ENCODE results near the gene ADD1.

ADD1 gene

DNA sequence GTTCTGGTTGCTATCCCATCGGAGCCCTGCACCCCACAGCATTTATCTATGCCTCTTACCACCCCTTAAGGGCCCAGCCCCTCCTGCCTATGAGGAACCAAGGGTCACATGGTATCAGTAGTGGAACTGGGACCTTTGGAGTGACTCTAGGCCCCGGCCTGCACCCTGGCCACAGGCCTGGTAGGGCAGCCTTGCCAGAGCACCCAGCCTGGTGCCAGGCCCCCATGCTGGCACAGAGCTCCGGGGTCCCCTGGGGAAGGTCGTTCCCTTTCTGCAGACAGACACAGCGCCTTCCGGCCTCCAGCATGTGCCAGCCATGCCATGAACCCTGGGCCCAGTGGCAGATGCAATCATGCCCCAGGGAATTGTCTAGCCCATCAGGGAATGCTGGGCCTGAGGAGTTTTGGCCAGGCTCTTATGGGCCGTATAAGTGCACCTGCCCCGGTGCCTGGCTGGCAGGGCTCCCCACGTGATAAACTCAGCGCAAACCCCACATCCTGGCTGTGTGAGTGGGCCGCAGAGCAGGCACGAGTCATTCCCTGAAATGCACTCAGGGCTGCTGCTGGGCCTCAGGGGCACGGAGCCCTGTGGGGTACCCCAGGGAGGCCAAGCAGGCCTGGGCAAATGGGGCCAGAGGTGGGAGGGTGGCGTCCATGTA is 19.8 kb upstream of the ADD1 start:
- DNase-seq: no peak

DNA sequence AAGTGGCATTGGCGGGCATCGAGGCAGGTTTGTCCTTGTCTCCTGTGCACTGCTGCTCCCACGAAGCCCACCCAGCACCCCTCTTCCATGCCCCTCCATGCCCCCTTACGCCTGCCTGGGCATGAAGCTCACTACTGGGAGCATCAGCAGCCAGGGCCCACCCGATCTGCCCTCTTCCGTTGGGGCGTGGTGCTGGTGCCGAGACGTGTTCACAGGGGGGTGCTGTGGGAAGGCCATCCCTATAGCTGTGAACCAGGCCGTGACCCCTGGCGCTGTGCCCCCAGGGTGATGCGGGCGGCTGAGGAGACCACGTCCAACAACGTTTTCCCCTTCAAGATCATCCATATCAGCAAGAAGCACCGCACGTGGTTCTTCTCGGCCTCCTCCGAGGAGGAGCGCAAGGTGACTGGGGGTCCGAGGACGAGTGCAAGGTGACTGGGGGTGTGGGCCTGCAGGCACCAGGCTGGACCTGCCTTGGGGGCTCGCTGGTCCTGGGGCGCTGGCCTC is 19.3 kb upstream of the ADD1 start:
- DNase-seq: no peak

DNA sequence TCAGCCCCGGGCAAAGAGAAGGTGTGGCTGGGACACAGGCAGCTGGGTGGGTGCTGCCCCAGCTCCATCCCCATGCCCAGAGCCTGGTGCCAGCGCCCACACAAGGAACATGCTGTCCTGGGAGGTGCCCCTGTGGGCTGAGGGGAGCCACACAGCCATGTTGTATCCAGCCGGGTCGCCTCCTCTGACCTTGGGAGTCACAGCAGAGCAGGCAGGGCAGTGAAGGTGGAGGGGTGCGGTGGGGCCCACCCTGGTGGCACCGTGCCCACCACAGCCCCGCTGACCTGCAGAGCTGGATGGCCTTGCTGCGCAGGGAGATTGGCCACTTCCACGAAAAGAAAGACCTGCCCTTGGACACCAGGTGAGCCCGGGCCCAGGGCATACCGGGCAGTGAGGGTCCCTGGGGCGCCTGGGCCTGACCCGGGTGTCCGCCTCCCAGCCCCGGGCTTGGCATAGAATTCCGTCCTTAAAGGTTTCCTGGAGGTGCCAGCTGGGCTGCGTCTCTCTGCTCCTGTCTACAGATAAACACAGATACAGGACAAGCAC is 18.7 kb upstream of the ADD1 start:
- DNase-seq: no peak

DNA sequence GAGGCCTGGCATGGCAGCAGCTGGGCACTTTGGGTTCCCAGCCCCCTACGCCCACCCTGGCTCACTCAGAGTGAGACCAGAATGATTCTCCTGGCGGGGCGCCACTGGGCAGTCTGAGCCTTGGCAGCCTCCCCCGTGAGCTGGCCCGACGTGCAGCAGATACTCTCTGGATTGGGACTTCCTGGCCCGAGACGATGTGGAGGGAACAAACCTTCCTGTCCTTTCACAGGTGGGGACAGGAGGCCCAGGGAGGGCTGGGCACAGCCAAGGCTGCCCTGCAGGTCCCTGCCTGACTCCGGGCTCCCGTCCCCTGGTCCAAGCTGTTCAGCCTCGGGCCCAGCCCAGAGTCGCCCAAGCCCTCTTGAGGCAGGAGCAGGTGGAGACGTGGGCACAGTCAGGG is 17.9 kb upstream of the ADD1 start:
- DNase-seq: no peak

DNA sequence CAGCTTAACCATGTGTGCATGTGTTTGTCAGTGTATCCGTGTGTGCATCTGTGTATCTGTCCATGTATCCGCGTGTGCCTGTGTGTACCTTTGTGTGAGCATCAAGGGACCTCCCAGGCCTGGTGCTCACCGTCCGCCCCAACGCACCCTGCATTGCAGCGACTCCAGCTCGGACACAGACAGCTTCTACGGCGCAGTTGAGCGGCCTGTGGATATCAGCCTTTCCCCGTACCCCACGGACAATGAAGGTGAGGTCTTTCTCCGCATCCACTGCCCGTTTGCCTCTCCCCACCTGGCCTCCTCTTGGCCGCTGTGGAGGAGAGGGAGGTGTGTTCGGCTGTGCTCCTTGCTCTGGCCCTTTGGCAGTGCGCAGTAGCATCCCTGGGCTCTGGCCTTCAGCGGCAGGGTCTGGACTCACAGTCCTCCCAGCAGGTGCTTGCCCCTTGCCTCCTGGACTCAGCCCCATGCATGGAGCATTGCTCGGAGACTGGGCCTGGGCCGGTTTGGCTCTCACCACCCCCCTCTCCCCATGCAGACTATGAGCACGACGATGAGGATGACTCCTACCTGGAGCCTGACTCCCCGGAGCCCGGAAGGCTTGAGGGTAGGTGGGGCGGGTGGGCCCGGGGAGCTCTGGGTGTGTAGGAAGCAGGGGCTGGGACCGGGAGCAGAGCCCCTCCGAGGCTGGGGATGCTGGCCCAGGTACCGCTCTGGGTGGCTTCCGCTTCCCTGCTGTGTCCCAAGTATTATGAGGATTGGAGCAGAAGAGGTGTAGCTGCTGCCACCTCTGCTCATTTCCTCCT is 16.4 kb upstream of the ADD1 start:
- no peak for DNase-seq

DNA sequence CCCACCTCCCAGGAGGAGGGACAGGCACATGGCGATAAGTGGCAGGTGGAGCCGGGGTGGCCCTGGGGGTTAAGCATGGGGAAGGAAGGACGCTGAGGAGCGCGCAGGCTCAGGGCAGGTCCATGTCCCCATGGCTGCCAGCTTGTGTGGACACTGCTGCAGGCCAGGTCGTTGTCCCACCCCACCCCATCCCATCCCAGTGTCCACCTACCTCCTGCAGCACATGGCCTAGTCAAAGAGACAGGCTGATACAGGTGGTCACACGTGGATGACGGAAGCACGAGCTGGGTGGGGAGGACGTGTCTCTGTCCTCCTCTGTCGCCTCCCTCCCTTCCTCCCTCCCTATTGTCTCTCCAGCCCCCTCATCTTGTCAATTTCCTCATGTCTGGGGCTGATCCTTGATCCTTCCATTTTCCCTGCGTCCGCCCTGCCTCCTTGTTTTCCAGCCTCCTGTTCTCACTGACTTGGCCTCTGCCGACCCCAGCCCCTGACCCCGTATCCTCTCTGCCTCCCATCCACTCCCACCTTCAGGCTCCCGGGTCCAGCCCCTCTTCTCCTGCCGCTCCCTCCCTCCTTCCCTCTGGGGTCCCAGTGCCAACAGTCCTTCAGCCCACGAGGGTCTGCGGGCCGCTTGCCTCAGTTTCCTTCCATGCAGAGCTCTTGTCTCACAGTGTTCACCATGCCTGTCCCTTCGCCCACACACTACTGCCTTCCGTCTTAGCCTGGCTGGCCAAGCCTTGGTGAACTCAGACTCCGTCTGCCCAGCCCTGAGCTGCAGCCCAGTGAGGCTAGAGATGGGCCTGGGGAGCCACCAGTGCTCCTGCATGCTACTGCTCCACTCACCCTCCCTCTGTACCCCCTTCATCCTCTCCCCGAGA is 15.5 kb upstream of the ADD1 start:
- no peak for DNase-seq

DNA sequence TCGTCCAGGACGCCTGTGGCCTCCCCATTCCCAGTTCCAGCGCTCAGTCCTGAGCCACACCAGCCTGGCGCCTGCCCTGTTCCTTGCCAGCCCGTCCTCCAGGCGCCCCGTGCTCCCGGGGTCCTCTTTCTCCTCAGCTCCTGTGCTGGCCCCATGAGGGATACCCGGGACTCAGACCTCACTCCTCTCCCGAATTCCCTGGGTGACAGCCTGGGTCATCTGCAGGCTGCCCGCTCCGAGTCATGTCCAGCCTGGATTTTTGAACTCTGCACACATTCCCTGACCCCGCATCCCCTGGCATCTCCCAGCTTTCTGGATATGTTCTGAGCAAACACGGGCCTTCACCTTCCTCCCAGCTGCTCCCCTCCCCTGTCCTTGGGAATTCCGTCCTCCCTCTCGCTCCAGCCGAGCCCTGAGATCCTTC is 14.9 kb upstream of the ADD1 start:
- DNase-seq: no peak

DNA sequence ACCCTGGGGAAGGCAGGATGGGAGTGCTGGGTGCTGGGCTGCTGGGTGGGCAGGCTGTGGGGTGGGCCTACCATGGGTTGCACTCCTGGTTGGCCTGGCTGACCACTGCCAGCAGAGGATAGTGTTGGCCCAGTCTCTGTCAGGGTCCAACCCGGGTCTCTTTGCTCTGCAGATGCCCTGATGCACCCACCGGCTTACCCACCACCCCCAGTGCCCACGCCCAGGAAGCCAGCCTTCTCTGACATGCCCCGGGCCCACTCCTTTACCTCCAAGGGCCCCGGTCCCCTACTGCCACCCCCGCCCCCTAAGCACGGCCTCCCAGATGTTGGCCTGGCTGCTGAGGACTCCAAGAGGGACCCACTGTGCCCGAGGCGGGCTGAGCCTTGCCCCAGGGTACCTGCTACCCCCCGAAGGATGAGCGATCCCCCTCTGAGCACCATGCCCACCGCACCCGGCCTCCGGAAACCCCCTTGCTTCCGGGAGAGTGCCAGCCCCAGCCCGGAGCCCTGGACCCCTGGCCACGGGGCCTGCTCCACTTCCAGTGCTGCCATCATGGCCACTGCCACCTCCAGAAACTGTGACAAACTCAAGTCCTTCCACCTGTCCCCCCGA is 14.2 kb upstream of the ADD1 start:
- no peak for DNase-seq

DNA sequence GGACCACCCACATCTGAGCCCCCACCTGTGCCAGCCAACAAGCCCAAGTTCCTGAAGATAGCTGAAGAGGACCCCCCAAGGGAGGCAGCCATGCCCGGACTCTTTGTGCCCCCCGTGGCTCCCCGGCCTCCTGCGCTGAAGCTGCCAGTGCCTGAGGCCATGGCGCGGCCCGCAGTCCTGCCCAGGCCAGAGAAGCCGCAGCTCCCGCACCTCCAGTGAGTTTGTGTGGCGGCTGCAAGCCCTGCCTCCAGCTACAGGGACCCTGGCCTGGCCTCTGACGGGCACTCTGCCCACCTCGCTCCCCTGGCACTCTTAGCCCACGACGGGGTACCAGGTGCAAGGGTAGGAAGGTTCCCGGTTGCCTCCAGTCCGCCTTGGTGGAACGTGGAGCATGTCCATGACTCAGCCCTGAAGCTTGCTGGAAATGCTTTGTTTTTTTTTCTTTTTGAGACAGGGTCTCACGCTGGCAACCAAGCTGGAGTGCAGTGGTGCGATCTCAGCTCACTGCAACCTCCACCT is 13.7 kb upstream of the ADD1 start:
- no peak for DNase-seq

DNA sequence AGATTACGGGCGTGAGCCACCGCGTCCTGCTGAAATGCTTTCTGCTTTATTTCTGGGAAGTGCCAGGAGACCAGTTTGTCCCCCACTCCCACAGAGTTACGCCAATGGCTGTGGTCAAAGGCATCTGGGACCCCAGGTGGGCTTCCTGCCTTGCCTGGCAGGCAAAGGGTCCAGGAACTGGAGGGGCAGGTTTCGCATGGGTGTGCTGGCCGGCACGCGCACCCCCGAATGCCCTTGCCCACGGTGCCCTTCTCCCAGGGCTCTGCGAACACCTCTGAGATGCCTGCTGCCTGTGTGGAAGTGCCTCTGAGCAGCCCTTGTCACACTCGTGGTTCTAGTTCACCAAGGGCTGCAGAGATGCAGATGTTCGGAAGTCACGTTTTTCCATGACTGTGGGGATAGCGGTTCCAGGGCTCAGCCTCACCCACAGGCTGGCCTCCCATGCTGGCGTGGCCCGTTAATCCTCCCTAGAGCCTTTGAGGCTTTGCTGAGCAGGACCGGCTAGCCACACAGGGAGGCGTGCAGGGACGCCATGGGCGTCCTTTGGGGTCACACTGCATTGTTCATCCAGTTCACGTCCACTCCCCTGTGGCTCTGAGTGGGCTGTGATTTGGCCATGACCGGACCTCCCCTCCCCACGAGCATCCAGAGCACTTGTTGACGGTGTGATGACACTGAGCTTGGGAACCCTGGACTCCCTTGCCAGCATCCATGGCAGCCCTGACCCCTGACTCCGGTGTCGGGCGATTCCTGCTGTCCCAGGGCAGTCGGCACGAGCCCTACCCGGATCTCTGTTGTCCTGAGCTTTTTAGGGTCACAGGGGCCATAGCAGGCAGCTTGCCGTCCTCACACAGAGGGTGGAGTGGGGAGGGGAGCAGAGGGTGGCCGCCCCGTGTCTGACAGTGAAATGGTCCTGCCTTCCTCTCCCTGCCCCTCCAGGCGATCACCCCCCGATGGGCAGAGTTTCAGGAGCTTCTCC is 12.7 kb upstream of the ADD1 start:
- no peak for DNase-seq

DNA sequence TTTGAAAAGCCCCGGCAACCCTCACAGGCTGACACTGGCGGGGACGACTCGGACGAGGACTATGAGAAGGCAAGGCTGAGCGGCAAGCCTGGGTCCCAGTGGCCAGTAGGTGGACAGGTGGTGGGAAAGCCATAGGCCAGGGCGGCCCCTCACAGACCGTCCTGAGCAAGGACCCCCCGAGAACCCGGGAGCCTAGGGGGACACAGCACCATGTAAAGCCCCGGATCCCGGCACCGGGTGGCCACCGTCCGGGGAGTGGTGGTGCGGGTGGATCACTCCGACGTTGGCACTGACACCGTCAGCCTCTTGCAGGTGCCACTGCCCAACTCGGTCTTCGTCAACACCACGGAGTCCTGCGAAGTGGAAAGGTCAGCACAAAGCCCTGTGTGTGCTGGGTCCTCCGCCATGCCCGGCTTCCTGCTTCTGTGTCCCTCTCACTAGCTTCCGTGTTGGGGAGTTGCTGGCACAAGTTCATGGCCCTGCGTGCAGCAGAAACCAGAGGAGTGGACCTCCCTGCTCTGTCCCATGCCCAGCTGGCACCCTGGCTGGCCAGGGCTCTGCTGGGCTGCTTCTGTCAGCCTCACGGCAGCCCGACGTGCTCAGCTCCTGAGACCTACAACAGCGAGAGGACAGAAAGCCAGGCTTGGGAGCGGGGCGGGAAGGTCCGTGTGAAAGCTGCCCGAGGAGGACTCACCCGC is 11.9 kb upstream of the ADD1 start:
- no peak for DNase-seq

DNA sequence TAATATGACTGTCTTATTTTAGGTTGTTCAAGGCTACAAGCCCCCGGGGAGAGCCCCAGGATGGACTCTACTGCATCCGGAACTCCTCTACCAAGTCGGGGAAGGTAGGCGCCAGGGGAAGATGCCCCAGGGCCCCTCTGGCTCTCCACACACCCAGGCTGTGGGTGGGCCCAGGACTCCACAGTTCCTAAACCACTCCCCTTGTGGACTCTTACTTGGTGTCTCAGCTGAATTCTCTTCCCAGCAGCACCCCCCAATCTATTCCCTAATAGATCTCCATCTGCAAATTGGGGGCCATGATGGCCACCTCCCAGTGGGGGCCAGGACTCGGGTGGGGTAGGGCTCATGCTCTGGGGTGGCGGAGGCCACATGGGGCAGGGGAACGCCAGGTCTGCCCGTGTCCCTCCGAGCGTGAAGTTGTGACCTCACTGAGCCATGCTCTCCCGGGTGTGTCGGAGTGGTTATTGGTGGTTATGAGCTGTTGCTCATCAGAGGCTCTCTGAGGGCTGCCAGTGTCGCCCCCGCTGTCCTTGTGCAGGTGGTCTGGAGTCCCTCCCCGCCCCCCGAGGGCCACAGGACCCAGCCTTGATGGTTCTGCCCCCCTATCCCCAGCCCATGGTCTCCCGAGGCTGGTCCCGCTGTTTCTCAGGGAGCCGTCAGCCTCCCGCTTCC is 11.2 kb upstream of the ADD1 start:
- DNase-seq: no peak

DNA sequence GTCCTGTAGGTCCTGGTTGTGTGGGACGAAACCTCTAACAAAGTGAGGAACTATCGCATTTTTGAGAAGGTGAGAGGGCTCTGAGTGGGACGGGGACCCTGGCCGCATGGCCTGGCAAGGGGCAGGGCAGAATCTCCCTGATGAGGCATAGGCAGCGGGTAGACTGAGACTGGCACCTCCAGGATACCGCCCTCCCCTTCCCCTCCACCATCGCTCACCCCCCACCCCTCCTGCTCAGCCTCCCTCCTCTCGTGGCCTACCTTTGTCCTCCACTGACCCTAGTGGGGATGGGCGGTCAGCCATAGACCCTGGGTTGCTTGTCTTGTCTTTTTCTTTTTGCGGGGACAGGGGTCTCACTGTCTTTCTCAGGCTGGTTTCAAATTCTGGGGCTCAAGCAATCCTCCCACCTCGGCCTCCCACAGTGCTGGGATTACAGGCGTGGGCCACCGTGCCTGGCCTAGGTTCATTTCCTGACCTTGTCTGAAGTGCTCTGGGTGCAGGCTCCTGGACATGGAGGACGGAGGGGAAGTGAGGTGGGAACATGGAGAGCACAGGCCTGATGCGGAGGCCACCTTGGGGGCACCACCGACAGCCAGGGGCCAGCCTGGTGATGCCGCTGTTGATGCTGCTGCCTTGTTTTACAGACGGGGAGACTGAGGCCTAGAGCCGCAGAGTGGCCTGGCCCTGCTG is 10.5 kb upstream of the ADD1 start:
- DNase-seq: no peak

DNA sequence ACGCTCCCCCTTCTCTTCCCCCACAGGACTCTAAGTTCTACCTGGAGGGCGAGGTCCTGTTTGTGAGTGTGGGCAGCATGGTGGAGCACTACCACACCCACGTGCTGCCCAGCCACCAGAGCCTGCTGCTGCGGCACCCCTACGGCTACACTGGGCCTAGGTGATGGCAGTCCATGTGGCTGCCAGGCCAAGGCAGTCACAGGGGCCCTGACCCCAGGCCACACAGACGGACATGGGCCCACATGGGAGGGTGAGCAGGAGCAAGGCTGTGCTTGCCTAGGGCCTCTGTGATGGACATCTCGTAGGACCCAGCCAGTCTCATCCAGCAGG is 10.0 kb upstream of the ADD1 start:
- DNase-seq: no peak

DNA sequence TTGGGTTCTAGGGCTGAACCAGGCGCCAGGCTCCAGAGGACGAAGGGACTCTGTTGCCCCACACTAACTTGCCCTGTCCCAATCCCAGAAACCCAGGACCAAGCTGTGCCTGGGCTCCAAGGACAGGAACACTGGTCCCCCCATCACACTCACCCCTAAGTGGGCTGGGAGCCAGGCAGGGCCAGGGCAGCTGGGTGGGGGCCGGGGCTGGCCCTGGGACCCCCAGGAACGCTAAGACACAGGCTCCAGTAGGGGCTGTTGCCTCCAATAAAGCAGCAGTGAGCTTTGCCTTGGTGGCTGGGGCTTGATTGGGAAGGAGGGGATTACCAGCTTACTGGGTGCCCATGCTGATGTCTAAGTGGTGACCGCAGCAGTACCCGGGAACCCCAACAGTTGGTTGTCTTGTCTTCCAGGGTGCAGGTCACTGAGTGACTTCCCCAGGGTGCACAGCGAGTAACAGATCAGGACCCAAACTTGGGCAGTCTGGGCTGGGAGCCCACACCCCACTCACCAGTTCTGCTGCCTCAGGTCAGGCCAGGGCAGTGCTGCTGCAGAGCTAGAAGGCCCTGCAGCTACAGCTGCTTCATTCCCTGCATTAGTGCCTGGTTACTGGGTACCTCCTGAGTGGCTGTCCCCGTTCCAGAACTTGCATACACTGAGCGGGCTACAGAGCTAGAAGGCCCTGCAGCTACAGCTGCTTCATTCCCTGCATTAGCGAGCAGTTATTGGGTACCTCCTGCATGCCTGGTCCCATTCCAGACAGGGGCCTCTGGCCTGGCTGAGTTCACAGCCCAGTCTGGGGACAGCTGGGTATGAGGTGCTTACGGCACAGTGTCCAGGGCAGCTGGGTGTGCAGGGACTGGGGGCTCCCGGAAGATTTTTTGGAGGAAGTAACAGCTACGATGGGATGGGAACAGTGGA is 9.4 kb upstream of the ADD1 start:
- no peak for DNase-seq

DNA sequence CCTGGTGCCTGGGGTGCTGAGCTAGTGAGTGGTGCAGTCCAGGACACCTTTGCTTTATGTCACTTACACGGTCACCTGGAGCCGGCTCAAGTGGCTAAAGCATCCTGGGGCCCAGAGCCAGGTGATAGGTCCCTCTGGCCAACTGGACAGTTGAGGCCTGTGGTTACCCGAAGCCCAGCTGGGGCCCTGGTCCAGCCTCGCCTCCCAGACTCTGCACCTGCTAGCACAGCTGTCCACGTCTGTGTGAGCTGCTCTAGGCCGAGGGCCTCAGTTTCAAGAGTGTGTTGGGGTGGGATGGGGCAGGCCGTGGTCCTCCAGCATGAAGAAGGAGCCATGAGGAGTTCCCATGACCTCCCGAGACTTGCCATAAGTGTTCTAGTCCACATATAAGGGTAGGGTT is 7.7 kb upstream of the ADD1 start:
- no peak for DNase-seq

DNA sequence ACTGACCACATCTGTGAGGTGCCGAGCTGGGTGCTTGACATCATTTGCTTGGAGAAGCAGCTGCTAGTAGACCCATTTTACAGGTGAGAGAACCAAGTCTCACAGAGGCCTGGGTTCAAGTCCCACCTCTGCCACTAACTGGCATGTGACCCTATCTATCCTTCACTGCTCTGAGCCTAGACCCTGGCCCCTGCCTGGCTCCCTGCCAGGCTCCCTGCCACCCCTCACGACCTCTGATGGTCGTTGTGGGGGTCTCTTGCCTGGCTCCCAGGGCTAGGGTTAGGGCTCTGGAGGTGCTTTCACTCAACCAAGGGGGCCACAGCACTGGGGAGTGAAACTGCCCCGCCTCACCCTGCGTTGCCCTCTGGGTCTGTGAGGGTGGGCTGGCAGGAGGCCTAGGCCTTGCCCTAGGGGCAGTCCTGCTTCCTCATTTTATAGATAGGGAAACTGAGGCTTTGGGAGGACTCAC is 7.2 kb upstream of the ADD1 start:
- no peak for DNase-seq

Data from activated CD4-positive, alpha-beta T cell treated with anti-CD3 and anti-CD28 coated beads, Interleukin-2, Interleukin-6, amounts not matched to agents 100 ng/mL and 50 ng/mL, durations not matched to agents 16 hours and 8 hours (primary cell).